Hepatocyte (in vitro differentiated cells): ENCODE results near the gene LGR4. TPM values are rescaled to one million over a fixed set of nuclear protein-coding genes. Genes with fewer than 3 reads are reported as not detected.
"Not testable (repeated sequence)": the region's sequence is repeated elsewhere in the genome, so short reads cannot be mapped to it uniquely, and the experiment has no call there.

ENCODE experiments used
- DNase-seq: peaks from one replicate; pipeline ENCODE4 v3.0.0-alpha.2; 2016; ENCODE audit warnings: low spot score
- H2AFZ ChIP-seq: fragments of 200-600 bp; sonication (generic); 2 replicates; pipeline ENCODE4 v1.6.0; 2016; ENCODE audit warnings: antibody characterized with exemption, mild to moderate bottlenecking
- H3K27ac ChIP-seq: fragments of 200-600 bp; sonication (generic); 2 replicates; pipeline ENCODE4 v1.5.1; 2016; ENCODE audit warnings: mild to moderate bottlenecking
- H3K27me3 ChIP-seq: fragments of 200-600 bp; sonication (generic); 2 replicates; pipeline ENCODE4 v1.6.1; 2016
- H3K36me3 ChIP-seq: fragments of 200-600 bp; sonication (generic); replicated peaks from 2 replicates; pipeline ENCODE4 v1.5.1; 2016; ENCODE audit warnings: low read depth; ENCODE audit not compliant: insufficient read depth
- H3K4me1 ChIP-seq: fragments of 200-600 bp; sonication (generic); 2 replicates; pipeline ENCODE4 v1.5.1; 2016; ENCODE audit warnings: mild to moderate bottlenecking, moderate library complexity; ENCODE audit not compliant: insufficient read depth
- H3K4me2 ChIP-seq: fragments of 200-600 bp; sonication (generic); 2 replicates; pipeline ENCODE4 v1.6.0; 2016
- H3K4me3 ChIP-seq: fragments of 200-600 bp; sonication (generic); 2 replicates; pipeline ENCODE4 v1.5.1; 2016; ENCODE audit warnings: mild to moderate bottlenecking
- H3K79me2 ChIP-seq: fragments of 200-600 bp; sonication (generic); 2 replicates; pipeline ENCODE4 v1.6.0; 2017; ENCODE audit warnings: mild to moderate bottlenecking
- H3K9me2 ChIP-seq: fragments of 200-600 bp; sonication (generic); replicated peaks from 2 replicates; pipeline ENCODE4 v1.6.0; 2017; ENCODE audit warnings: mild to moderate bottlenecking; ENCODE audit not compliant: insufficient read depth
- H3K9me3 ChIP-seq: fragments of 200-600 bp; sonication (generic); 2 replicates; pipeline ENCODE4 v1.5.1; 2016; ENCODE audit warnings: low read depth, mild to moderate bottlenecking
- H4K20me1 ChIP-seq: fragments of 200-600 bp; sonication (generic); 2 replicates; pipeline ENCODE4 v1.6.0; 2016; ENCODE audit warnings: mild to moderate bottlenecking; ENCODE audit not compliant: insufficient read depth, poor library complexity, severe bottlenecking
- CTCF ChIP-seq: fragments of 200-600 bp; sonication (generic); IDR thresholded peaks from 2 replicates; pipeline ENCODE4 v1.5.1; 2016; ENCODE audit warnings: antibody characterized with exemption, mild to moderate bottlenecking; ENCODE audit not compliant: poor library complexity
- EZH2 ChIP-seq: fragments of 200-600 bp; sonication (generic); IDR thresholded peaks from 2 replicates; pipeline ENCODE4 v1.6.1; 2016; ENCODE audit warnings: antibody characterized with exemption, mild to moderate bottlenecking, borderline replicate concordance
- EZH2phosphoT487 ChIP-seq: fragments of 200-600 bp; sonication (generic); IDR thresholded peaks from one replicate; pipeline ENCODE4 v1.6.1; 2018; ENCODE audit warnings: antibody characterized with exemption, mild to moderate bottlenecking, low read depth, moderate library complexity; ENCODE audit not compliant: unreplicated experiment, severe bottlenecking
- WGBS: methylation state at CpG from one replicate; pipeline ENCODE4 v1.1.6; 2016; ENCODE audit warnings: low lambda C conversion rate; ENCODE audit errors: missing lambda C conversion rate; 5-methylcytosine and 5-hydroxymethylcytosine counted together
- polyA plus RNA-seq: library from polyadenylated mRNA; unstranded; fragments of >200 nt; fragmentation: Nextera tagmentation; extraction: Ambion mirVana; gene quantifications from 2 replicates; pipeline ENCODE4 v1.2.1, GENCODE V29; 2016
- total RNA-seq: library from RNA; depleted of rRNA; stranded (reverse); fragments of >200 nt; gene quantifications from 2 replicates; pipeline ENCODE4 v1.2.3, GENCODE V29; 2014

The LGR4 gene, protein sequence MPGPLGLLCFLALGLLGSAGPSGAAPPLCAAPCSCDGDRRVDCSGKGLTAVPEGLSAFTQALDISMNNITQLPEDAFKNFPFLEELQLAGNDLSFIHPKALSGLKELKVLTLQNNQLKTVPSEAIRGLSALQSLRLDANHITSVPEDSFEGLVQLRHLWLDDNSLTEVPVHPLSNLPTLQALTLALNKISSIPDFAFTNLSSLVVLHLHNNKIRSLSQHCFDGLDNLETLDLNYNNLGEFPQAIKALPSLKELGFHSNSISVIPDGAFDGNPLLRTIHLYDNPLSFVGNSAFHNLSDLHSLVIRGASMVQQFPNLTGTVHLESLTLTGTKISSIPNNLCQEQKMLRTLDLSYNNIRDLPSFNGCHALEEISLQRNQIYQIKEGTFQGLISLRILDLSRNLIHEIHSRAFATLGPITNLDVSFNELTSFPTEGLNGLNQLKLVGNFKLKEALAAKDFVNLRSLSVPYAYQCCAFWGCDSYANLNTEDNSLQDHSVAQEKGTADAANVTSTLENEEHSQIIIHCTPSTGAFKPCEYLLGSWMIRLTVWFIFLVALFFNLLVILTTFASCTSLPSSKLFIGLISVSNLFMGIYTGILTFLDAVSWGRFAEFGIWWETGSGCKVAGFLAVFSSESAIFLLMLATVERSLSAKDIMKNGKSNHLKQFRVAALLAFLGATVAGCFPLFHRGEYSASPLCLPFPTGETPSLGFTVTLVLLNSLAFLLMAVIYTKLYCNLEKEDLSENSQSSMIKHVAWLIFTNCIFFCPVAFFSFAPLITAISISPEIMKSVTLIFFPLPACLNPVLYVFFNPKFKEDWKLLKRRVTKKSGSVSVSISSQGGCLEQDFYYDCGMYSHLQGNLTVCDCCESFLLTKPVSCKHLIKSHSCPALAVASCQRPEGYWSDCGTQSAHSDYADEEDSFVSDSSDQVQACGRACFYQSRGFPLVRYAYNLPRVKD
- 108 and 115 TPM in 2 replicates for total RNA-seq
- polyA plus RNA-seq, result 27.2 and 30.1 TPM in 2 replicates

- H3K4me3 ChIP-seq, result peak within 1 kb of the TSS; percentile 84
- DNase-seq, result peak; percentile 96
- H3K9me2 ChIP-seq, result no peaks in the 10 kb centered on the region
- peak within 1 kb of the TSS; percentile 34 for H2AFZ ChIP-seq
- H4K20me1 ChIP-seq, result peaks cover 9% of the 10 kb centered on the region
- H3K27ac ChIP-seq, result peak within 1 kb of the TSS; percentile 89
- peaks cover 31% of the 10 kb centered on the region for H3K4me1 ChIP-seq
- TF ChIP-seq EZH2phosphoT487, result no peak
- TF ChIP-seq EZH2, result no peak
- TF ChIP-seq CTCF, result no peak
- H3K27me3 ChIP-seq, result no peaks in the 10 kb centered on the region
- H3K9me3 ChIP-seq, result no peaks in the 10 kb centered on the region
- peak within 1 kb of the TSS; percentile 91 for H3K4me2 ChIP-seq
- peaks cover 49% of the 10 kb centered on the region for H3K79me2 ChIP-seq
- H3K36me3 ChIP-seq, result no peaks in the 10 kb centered on the region
- 1% methylated on average over 47 of the region's 57 CpGs for WGBS
Measured at GRCh38 chr11:27472398-27473016, at the start of gene LGR4. TSS of gene LGR4 (minus strand) at chr11:27472790. CDS start at chr11:27472302, 488 bp downstream.

DNA sequence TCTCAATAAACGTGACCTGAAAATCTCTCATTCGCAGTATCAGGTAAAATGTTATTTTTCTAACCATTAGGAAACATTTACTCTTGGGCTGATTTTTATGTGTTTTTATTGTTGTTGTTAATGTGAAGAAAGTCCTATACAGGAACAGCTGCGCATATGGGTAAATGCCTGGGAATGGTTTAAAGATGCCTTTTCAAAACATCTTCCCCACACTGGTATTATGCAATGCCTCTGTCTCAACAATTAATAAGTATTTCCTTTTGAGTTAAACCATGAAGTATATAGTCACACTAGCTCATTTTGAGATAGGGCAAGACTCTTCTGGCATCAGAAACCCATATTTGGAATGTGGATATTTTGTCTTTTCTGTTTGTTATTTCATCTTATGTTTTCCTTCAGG, 47.6 kb upstream of the LGR4 start:
- H3K4me3 ChIP-seq, result no peak overlapping the region
- TF ChIP-seq EZH2phosphoT487 (no peak), EZH2 (no peak), CTCF (no peak)
- H4K20me1 ChIP-seq, result no peaks in the 10 kb centered on the region

DNA sequence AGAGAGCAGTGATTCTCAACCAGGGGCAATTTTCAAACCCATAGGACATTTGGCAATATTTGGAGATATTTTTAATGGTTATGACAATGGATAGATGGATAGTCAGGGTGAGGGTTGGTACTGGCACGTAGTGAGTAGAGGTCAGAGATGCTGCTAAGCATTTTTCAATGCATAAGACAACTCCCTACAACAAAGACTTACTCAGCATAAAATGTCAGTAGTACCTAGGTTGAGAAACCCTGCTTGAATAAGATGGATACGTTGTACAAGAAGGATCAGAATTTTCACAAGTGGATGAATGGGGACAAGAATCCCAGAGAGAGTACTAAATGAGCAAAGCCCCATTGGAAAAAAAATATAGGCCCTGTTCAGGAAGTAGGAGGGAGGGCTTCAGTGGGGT, 45.9 kb upstream of the LGR4 start:
- H3K4me1 ChIP-seq, result no peaks in the 10 kb centered on the region
- WGBS, result 85% methylated on average over 2 of the region's 2 CpGs

More for the DNA sequence above, 47.6 kb upstream of the LGR4 start:
- Histone ChIP-seq H3K79me2 (no peaks in the 10 kb centered on the region), H3K4me2 (no peak overlapping the region), H3K9me3 (no peaks in the 10 kb centered on the region), H2AFZ (no peak overlapping the region), H3K4me1 (no peaks in the 10 kb centered on the region), H3K27ac (no peak overlapping the region), H3K36me3 (no peaks in the 10 kb centered on the region), H3K9me2 (no peaks in the 10 kb centered on the region), H3K27me3 (no peaks in the 10 kb centered on the region)
- no peak for DNase-seq
- WGBS, result 88% methylated on average over 3 of the region's 3 CpGs

DNA sequence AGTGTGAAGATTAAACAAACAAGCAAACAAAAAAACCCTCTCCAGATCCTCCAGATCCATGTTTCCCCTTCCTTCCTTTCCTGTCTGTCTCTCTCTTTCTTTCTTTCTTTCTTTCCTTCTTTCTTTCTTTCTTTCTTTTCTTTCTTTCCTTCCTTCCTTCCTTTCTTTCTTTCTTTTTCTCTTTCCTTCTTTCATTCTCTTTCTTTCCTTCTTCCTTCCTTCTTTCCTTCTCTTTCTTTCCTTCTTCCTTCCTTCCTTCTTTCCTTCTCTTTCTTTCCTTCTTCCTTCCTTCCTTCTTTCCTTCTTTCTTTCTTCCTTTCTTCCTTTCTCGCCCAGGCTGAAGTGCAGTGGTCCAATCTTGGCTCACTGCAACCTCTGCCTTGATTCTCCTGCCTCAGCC, 44.9 kb upstream of the LGR4 start:
- not testable (repeated sequence) for H3K27ac ChIP-seq, H4K20me1 ChIP-seq, H3K79me2 ChIP-seq, H3K4me1 ChIP-seq, H3K36me3 ChIP-seq, H2AFZ ChIP-seq, H3K4me3 ChIP-seq, H3K9me3 ChIP-seq, H3K27me3 ChIP-seq, H3K4me2 ChIP-seq, DNase-seq, H3K9me2 ChIP-seq
- WGBS, result 75% methylated on average over 1 of the region's 1 CpG

More for the DNA sequence above, 45.9 kb upstream of the LGR4 start:
- Histone ChIP-seq H3K9me2 (no peaks in the 10 kb centered on the region), H3K79me2 (no peaks in the 10 kb centered on the region), H3K9me3 (no peaks in the 10 kb centered on the region), H3K36me3 (no peaks in the 10 kb centered on the region), H3K27ac (no peak overlapping the region), H2AFZ (no peak overlapping the region), H3K4me3 (no peak overlapping the region), H4K20me1 (no peaks in the 10 kb centered on the region), H3K27me3 (no peaks in the 10 kb centered on the region), H3K4me2 (no peak overlapping the region)
- TF ChIP-seq EZH2 (no peak), EZH2phosphoT487 (no peak), CTCF (no peak)
- no peak for DNase-seq
